ENCODE results near the gene ABCC11.

ABCC11 gene

DNA sequence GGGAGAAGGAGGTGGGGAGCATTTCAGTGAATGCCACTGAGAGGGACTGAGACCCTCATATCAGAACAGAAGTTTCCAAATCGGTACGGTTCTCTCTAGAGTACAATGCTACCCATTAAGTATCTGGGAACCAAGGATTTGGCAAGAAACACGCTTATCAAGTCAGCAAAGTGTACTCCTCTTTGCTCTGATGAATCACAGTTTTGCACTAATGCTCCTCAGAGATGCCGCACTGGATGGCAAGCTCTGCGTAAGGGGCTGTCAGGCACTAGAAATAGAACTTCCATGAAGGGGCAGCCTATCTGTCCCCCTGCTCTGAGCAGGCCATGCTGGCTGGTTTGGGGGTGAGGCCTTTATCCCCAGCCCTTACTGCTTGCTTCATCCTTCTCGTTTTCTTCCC lies 86.8 kb downstream of the ABCC11 start:
- no peak for DNase-seq

DNA sequence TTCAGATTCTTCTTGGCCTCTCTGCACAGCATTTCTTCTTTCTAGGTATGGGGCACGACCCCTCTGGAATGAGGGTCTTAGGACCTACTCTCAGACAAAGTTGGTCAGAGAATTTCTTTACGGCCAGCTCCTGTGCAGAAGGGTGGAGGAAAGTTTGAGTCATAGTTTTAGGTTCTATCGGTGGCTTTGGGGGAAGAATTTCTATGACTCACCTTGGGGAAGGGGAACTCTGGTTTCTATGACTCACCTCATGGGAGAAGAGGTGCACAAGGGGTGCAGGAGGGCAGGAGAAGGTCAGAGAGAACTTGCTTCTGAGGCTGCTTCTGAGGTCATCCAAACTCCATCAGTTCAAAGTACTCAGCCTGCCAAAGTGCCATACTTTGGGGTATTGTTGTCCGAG lies 89.0 kb downstream of the ABCC11 start:
- peak in 2 of 4 experiments; percentile 16 to 26 for DNase-seq

DNA sequence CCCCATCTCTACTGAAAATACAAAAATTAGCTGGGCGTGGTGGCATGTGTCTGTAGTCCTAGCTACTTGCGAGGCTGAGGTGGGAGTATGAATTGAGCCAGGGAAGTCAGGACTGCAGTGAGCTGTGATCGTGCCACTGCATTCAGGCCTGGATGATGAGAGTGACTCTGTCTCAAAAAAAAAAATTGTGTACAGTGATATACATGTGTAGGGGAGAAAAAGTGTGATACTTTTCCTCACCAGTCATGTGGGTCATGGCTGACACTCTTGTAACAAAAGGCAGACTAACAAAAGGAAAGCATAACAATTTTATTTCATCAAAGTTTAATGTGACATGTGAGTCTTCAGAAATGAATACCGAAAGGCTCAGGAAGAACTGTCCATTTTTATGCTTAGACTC lies 89.5 kb downstream of the ABCC11 start:
- no peak for DNase-seq

DNA sequence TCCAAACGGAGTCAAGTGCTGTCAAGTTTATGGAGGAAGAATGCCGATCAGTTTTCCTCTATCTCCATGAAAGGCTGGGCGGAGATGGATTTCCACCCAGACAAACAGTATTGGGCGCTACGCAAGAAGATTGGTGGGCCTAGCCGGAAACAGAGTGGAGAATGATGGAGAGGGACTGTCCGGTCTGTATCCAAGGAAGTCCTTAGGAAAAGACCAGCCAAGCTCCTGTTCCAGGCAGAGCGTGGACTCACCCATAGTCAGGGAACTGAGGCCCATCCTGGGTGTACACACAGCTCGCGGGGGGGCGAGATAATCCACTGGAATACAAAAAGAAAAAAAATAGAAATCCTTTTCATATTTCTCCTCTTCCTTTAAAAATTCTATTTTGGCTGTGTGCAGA lies 90.0 kb downstream of the ABCC11 start:
- no peak for DNase-seq

DNA sequence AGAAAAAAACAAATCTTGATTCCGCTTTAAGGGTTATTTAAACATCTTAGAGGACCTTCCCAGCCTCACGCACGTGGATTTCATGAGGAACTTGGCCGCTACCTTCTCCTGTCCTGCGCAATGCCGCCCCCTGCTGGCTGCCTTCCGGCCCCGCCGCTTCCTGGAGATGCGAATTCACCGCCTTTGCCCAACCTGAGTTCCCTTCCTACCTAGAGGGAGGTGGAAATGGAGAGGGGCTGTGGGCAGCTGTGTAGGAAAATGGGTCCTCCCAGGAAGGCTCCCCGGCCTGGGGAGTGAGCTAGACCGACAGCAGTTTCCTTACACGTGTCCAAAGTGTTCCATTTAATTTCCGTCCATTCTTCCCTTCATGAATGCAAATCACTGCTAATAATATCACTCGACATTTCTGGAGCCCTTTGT lies 90.5 kb downstream of the ABCC11 start:
- peak; percentile 88 to 92 (median 92) for DNase-seq

DNA sequence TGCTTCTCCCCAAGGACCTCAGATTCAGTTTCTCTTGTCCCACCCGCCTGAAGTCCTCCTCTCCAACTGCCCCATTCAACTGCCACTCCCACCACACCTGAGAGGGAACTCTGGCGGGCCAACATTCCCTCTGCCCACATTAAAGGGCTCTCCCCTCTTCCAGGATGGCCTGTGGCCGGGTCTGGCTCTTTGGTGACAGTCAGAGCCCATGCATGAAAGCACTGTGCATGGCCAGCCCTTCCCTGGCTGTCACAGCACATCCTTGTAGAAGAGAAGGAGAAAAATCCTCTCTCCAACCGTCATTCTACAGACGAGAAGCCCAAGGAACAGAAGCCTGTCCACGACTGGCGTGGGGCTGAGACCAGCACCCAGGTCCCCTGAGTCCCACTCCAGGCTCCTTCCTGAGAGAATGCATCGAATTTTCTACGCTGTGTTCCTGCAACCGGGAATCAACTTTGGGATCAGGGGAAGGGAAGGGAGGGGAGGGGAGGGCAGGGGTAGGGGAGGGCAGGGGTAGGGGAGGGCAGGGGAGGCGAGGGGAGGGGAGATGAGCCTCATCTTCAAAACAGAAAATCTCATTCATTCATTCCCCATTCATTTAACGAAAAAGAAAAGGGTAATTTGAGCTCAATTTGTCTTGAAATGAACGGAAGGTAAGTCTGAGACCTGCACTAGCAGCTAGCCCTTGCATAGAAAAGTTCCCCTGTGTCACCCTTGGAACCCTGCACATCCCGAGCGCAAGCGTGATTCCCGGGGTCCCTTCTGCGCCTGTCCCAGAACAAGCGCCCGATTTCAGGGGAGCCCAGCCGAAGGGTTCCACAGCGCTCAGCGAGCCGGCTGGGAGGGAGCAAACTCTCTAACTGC lies 91.2 kb downstream of the ABCC11 start, which contains the start of gene ABCC12:
TSS of gene ABCC12 (minus strand) at position 68 of the 864 bp plus-strand sequence. CDS start 9,569 bp downstream, outside the sequence.
- DNase-seq = no peak

DNA sequence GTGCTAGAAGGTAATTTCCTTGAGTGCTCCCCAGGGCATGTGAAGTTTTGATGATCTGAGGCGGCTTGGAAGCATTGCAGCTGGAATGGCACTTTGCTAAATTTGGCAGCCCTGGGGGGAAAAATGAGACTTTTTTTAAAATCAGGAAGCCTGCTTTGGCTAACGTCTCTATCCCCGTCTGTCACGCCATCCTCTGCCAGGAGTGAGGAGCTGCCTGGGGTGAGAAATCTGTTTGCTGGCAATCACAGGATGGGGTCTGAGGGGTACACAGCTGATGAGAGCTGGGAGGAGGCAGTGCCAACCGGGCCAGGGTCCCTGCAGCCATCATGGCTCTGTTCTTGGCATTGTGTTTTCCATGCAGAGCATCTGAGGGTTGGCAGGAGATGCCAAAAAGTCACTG lies 93.6 kb downstream of the ABCC11 start:
- no peak for DNase-seq

DNA sequence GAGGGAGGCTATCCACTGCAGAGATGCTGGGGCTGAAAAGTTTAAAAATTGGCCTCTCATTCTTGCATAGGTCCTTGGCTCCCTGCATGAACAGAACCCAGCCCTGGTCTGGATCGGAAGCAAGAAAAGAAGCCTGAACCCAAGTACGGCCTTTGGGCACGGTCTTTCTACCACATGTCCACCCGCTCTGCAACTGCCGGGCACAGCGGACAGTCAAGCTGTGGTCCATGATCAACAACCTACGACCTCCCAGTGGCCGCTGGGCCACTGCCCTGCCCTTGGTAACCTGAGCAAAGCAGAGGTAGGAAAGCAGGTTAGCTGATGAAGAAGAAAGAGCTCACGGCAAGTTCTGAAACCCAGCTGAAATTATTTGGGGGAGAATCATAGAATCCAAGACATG lies 95.1 kb downstream of the ABCC11 start:
- no peak for DNase-seq

DNA sequence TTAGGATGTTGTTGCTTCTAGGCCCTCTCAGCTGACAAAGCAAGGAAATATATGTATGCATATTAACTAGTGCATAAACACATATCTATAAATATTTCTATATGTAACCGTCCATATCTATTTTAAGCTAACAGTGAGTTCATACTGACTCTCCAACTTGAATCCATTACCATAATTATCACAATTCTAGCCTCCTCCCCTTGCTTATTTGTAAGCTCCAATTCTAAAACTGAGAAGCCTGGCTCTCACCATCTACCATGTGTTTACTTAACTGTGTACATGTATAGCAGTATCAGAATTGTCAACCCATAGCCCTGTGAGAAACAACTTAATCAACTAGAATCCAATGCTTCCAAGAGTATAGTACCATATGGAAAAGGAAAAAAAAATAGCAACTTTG lies 96.6 kb downstream of the ABCC11 start:
- no peak for DNase-seq

DNA sequence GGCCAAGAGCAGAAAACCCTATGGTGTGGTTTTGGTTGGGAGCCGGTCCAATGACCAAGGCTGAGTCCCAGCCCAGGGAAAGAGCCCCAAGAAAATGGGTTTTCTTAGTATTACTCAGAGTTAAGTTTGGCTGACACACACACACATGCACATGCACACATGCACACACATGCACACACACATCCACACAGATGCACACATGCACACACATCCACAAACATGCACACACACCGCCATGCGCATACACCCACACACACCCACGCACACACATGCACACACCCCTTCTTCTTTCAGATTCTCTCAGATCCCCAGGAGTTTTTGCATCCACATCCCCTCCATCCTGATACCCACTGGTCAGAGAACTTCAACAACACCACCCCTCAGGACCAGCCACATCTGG lies 100.6 kb downstream of the ABCC11 start:
- DNase-seq = no peak

DNA sequence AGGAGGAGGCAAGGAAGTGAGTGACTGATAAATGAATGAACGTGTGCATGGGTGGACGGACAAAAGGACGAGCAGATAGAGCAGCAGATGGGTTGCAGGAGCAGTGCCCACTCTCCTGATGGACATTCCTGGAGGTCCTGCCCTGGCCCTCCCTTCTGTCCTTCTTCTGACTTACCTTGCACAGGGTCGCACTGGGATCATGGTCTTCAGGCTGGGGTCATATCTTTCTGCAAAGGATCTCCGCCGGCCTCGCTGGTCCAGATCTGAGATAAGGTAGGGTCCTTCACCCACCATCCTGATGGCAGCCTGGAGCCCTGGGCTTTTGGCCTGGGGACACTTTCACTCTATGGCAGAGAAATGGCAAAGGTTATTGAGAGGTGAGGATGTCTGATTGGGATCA lies 101.2 kb downstream of the ABCC11 start:
- no peak for DNase-seq

DNA sequence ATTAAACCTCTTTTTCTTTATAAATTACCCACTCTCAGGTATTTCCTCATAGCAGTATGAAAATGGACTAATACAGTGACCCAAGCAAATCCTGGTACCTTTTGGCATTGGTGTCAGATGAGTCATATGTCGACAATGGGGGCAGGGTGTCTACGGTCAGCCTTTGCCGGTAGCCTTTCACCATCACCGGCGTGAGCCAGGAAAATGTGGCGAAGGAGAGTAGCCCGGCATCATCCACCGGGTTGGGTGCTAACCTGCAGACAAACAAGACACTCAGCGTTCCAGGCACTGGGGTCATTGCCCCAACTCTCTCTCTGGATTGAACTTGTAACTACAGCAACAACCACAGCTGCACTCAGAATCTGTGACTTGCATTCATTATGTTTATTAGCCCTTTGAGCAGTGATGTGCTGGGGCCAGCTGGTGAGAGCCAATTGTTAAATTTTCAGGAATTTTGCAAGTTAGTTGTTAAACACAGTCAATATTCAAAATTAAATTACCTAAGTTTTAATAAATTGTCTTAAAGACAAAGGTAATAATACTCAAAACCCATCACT lies 103.4 kb downstream of the ABCC11 start:
- no peak for DNase-seq

DNA sequence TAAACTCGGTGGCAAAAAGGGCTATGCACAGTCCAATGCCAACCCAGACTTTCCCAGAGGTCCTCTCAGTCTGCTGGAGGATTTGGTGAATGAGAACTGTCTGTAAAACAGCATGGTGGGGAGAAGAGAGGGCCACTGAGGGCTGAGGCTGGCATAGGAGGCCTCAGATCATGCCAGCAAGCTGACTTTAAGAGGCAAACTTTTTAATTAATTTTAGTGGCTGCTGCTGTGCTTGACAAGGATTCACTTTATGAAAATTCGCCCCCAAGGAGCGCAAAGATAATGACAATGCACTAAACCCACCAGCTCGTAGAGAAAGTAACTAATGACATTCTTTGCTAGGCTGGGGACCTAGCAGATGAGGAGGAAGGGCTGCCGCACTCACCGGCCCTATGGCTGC lies 106.5 kb downstream of the ABCC11 start:
- no peak for DNase-seq

DNA sequence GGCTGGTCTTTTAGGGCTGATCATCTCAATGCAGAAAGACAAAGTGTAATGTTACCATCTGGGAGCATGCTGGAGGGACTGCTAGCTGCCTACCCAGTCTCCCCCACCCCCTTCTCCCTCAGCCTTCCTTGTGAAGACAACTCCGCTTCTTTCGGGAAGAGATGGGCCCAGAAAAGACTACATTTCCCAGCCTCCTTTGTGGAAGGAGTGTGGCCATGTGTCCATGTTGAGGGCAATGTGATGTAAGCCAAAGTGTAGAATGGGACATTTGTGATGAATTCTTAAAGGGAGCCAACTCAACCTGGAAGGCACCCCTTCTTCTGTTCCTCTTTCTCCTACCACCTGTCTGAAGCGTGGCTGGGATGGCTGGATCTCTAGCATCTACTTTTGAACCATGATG lies 107.8 kb downstream of the ABCC11 start:
- DNase-seq = no peak

DNA sequence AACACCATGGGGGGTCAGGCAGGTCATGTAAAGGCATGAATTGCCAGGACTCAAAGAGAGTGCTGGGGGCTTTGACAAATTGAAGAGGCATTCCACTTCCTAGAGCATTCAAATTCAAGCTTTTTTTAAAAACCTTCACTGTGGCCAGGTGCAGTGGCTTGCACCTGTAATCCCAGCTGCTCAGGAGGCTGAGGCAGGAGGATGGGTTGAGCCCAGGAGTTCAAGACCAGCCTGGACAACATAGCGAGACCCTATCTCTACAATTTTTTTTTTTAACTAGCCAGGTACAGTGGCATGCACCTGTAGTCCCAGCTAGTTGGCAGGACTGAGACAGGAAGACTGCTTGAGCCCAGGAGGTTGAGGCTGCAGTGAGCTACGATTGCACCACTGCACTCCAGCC lies 108.8 kb downstream of the ABCC11 start:
- no peak for DNase-seq

DNA sequence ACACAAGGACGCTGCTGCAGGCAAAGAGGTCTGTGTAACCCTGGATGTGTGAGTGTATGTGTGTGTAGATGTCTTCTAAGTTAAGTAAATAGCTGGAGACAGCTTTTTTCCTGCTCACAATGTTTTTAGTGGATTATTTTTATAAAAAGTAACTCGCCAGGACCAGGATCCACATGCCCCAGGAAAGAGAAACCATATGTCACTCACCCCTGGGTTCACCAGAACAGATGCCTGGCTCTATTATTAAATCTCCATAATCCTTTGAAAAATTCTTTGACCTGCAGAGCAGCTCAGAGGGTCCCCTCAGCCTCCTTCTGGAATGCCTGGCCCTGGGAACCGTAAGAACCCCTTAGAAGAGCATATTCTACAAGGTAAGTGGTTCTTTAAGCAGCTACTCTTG lies 109.5 kb downstream of the ABCC11 start:
- no peak for DNase-seq

DNA sequence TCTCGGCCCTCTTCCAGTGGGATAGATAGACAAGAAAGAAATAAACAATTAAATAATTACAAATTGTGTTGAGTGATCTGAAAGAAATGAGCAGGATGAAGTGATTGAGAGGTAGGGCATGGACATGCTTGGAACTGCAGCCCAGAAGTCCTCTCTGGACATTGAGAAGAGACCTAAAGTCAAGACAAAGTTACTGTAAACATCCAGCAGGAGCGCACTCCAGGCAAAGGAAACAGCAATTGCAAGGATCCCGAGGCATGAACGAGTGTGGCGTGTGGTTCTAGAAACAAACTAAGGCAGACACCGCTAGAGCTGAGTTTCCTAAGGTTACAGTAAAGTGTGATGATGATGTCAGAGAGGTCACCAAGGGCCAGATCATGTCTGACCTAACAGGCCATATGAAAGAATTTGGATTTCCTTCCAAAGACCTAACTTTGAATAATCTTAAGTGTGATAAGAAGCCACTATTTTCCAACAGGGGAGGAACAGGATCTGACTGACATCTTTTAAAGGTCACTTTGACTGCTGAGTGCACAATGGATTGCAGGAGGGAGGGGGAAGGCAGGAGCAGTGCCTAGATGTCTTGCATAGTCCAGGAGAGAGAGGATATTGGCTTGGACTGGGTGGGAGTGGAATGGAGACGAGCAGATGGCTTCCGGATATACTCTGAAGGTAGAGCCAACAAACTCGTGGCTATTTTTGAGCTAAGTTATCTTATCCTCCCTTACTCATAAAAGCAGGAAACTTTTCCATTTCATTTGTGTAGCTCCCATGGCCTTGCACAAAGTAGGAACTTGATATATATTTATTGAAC lies 110.6 kb downstream of the ABCC11 start:
- DNase-seq = peak in 1 of 4 experiments; percentile 6

DNA sequence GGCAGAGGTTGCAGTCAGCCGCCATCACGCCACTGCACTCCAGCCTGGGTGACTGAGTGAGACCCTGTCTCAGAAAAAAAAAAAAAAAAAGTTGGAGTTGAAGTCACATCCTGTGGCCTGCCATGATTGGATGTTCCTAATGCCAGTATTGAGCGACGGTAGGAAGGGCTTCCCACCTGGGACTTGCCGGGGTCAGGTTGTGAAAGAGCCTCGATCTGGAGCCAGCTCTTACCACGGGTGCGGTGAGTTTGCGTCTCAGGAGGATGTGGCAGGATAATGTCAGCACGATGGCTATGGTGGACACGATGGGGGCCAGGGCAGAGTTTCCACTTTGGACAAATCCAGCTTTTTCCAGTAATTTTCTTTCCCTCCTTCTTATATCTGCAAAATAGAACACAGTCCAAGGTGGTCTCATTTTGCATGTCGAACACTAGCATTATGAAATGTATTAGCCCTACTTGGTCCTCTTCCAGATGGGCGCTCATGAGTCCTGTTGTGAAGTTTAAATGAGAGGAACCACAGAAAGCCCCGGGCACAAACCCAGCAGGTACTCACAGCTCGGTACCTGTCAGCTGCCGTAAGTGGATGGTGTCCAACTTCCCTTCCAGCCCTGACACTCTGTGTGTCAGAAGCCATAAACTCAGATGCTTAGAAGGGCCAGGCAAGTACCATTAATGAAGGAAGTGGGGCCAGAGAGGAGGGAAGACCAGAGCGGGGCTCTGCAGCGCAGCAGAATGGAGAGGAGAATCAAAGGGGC lies 113.7 kb downstream of the ABCC11 start:
- no peak for DNase-seq

DNA sequence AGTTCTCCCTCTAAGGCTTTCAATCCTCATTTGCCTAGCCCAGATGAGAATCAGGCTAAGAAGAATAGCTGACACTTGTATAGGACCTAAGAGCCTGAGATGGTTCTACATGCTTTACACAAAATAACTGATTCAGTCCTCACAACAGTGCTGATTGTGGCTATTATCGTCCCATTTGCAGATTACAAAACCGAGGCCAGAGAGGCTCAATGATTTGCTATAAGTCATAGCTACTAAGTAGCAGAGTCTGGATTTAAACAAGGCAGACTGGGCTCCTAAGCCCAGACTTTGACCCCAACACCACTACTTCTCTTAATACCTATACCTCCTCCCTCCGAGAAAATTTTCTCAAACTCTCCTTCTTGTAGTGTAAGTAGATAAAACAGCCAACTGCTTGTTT lies 114.6 kb downstream of the ABCC11 start:
- no peak for DNase-seq

DNA sequence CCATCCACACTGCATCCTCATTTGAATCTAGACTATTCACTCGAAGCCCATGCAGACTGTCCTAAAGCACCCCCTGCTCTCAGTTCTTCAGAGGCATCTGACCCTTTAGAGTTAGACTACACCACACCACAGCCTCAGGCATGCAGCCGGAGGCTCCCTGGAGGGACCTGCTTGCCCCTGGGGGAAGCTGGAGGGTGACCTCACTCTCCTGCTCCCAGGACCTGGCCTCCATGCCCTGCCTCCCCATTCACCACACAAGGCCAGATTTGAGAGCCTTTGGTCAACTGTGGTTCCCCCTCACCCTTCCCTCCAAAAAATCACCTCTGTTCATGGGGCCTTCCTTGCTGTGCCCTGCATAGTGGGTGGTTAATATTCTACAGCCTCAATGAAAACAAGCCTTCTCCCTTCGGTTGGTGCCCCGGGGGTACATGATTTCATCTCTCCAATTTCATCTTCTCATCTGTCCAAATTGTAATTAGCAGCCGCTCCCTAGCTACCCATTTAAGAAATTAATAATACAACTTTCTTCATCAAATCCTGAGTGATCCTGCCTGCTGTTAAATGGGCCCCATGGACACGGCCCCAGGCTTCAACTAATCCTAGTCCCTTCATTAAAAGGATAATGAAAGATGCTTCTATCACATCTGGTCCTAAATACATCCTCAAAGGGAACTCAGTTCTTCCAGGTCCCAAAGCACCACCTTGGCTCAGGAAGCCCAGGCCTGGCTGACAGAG lies 116.0 kb downstream of the ABCC11 start:
- DNase-seq = no peak

DNA sequence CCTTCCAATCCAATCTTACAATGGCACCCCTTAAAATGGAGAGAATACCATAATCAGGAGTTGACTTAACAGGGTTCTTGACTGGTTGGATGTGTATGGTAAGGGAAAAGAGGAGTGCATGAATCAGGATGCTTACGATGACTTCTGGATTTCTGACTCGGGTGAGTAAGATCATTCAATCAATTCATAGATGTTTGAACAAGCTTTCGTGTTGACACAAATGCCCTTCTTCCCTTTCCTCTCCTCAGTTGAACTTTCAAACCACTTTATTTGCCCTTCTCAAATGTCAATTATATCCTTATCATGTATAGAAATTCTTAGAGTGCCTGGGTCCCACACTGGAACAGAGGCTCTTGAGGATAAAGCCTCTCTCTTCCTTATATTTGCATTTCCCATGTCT lies 117.4 kb downstream of the ABCC11 start:
- DNase-seq = no peak

DNA sequence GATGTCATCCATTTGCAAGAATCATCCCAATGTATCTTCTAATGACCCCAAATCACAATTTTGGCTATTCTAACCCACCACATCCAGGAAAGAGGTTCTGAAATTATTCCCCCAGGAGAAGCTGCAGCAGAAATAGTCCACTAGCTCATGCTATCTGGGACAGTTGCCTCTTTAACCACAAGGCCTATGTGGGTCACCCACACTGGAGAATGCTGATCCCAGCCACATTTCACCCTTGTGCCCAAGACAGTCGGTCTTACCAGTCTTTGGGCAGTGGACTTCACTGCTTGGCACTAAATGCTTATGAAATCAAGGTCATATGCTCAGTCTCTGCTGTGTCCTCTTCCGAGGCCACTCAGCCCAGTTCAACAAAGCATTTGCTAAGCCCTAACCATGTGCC lies 118.6 kb downstream of the ABCC11 start:
- DNase-seq = no peak

Measured in suppressor macrophage (primary cell).